LNCaP clone FGC (cell line): ENCODE results near the gene HSPA12A.

Source experiments
- DNase-seq: peaks from one replicate; pipeline ENCODE4 v3.0.0-alpha.2; 2011; ENCODE audit warnings: low read depth
- H3K4me3 ChIP-seq: 2 replicates; pipeline ENCODE4 v1.5.1; 2011; ENCODE audit warnings: mild to moderate bottlenecking, low read depth, low read length, control low read depth
- CTCF ChIP-seq: IDR thresholded peaks from 2 replicates; pipeline ENCODE4 v1.5.1; 2012; ENCODE audit warnings: mild to moderate bottlenecking; ENCODE audit not compliant: control insufficient read depth, insufficient read depth; ENCODE audit errors: extremely low read depth

HSPA12A gene

DNA sequence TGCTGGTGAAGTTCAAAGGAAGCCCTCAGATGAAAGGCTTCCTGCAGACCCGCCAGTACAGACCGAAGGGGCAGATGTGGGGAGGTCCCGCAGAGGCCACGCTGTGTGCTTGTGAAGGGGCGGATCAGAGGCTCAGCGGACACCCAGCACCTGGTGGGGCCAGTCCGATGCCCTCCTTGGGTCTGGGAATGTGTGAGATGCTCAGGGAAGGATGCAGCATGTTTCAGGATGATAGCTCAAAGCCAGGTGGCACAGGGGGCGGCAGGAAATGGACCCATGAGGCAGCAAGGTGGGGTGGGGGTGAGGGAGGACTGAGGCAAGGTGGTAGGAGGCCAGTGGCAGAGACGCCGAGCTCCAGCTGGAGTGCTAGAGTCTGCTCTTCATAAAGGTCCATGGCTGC is 27.9 kb upstream of the HSPA12A start:
- no peak overlapping the region for H3K4me3 ChIP-seq
- no peak for DNase-seq
- no peak for TF ChIP-seq CTCF

DNA sequence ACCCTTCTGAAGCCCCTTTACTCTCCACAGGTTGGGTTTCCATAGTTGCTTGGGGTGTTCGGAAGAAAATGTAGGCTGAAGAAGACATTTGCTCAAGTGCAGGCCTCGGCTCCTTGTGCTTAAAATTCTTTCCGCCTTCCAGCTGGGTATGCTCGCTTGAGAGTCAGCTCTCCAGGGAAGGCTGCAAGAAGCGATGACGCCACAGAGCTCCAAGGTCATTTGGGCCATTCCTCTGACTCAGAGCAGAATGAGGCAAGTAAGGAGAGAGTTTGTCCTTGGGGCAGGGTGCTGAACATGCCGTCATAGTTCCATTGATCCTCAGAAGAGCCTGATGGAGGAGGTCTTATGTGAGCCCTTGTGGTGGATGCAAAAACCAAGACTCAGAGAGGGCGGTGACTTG is 27.4 kb upstream of the HSPA12A start:
- no peak for TF ChIP-seq CTCF
- DNase-seq, result no peak
- H3K4me3 ChIP-seq, result no peak overlapping the region

GRCh38 chr10:116769368-116769767 is 27.0 kb upstream of the HSPA12A start:
- no peak overlapping the region for H3K4me3 ChIP-seq
- DNase-seq, result no peak
- TF ChIP-seq CTCF, result no peak

DNA sequence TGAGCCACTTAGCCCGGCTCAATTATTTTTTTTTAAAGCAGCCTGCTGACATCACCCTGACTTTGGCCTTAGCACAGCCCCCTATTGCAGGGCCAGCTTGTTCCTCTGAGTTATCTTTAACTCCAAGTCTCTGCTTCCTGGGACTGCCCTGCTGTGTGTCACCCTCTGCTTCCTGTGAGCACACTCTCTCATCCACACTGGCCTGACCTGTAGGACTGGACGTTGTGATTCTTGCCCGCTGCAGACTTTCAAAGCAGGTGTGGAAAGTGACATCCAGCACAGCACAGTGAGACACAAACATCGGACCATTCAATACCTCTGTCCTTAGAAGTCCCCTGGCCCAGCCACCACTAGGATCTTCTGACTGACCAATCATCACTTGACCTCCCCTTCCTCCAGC is 26.4 kb upstream of the HSPA12A start:
- H3K4me3 ChIP-seq, result no peak overlapping the region
- no peak for TF ChIP-seq CTCF
- no peak for DNase-seq

GRCh38 chr10:116766837-116767634 is 24.7 kb upstream of the HSPA12A start:
- DNase-seq, result no peak
- no peak for TF ChIP-seq CTCF
- H3K4me3 ChIP-seq, result no peak overlapping the region

DNA sequence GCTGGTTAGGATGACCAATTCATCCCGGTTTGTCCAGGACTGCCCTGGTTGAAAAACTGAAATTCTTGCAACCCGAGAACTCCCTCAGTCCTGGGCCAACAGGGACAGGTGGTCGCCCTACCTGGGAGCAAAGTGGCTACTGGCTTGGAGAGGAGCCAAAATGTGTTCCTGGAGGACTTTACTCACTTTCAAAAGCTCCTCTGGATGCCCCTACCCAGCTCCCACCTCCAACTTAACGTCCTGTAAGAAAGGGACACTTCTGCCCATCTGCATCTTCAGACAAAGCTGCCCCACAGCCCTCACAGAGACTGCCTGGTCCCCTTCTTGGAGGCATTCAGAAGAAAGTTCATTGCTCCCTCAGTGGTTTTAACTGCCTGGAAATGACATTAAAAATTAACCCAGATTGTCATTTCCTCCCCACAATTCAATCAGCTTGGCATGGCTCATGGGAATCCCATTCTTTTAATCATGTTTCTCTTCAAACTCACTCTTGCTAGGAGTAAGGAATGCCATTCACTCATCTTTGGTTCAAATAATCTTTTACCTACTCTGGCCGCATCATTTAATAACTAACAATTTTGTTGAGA is 24.0 kb upstream of the HSPA12A start:
- no peak for TF ChIP-seq CTCF
- H3K4me3 ChIP-seq, result no peak overlapping the region
- DNase-seq, result no peak
